Fibroblast of mammary gland (primary cell): Measurements from ENCODE around the gene PSMC3.
A peak's percentile ranks its signal among the peaks of the same experiment; 100 is the strongest.

ENCODE experiments used
- DNase-seq: peaks from one replicate; pipeline ENCODE4 v3.0.0-alpha.2; 2010; ENCODE audit warnings: low read depth
- H3K4me3 ChIP-seq: 2 replicates; pipeline ENCODE4 v1.5.1; 2011; ENCODE audit warnings: low read depth, mild to moderate bottlenecking, low read length, moderate library complexity; ENCODE audit not compliant: control insufficient read depth
- CTCF ChIP-seq: conservative IDR thresholded peaks from 2 replicates; pipeline ENCODE4 v1.5.1; 2011; ENCODE audit warnings: low read depth, low read length, inconsistent platforms; ENCODE audit not compliant: control insufficient read depth, insufficient read depth

The PSMC3 gene

GRCh38 chr11:47415091-47415854 lies 11.0 kb downstream of the PSMC3 start:
- DNase-seq = no peak
- H3K4me3 ChIP-seq = no peak overlapping the region
- no peak for TF ChIP-seq CTCF

DNA sequence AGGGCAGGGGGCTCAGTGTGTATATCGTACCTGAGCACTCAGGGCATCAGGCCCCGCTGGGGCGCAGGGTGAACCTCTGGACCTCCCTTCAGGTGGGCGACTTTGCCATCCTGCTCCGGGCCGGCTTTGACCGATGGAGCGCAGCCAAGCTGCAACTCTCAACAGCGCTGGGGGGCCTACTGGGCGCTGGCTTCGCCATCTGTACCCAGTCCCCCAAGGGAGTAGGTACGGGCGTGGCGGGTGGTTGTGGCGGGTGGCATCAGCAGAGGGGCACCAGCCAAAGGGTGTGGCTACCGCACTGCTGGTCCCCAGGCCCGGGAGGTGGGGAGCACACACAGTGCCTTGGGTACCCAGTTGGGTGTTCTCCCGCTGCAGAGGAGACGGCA lies 11.6 kb downstream of the PSMC3 start:
- no peak for TF ChIP-seq CTCF
- DNase-seq = no peak
- H3K4me3 ChIP-seq = no peak overlapping the region

- peak; percentile 97 for DNase-seq
- TF ChIP-seq CTCF = no peak
- H3K4me3 ChIP-seq = no peak overlapping the region
Observed at GRCh38 chr11:47413908-47414684, 12.1 kb downstream of the PSMC3 start.

GRCh38 chr11:47413351-47413750 lies 12.9 kb downstream of the PSMC3 start:
- no peak for TF ChIP-seq CTCF
- no peak overlapping the region for H3K4me3 ChIP-seq
- DNase-seq = no peak

DNA sequence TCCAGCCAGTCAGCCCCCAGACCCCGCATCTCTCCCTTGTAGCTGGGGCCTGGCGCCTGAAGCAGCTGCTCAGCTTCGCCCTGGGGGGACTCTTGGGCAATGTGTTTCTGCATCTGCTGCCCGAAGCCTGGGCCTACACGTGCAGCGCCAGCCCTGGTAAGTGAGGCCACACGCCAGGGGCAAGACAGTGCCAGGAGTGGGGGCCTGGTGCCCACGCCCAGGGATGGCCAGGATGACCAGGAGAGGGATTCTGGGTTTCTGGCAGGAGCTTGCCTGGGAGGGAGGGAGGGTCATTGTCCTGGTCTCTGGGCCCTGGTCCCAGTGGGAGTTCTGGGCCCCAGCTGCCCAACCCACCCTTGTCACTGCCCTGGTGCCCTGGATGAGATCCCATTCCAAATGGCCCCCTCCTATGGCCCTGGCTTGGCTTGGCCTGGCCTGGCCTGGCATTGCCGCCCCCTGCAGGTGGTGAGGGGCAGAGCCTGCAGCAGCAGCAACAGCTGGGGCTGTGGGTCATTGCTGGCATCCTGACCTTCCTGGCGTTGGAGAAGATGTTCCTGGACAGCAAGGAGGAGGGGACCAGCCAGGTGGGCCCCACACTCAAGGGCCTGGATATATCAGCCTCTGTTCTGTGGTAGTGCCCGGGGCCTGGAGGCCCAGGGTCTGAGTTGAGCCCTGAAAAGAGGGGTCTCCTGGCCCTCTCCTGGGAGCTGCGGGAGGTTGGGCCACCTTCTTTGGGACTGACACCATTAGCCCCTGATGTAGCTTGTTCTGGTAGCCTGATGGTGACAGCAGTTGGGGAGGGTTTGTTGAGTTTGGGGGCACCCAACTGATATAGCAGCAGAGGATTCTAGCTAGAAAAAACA lies 14.1 kb downstream of the PSMC3 start:
- peak; percentile 77 for TF ChIP-seq CTCF
- peak; percentile 51 for DNase-seq
- H3K4me3 ChIP-seq = no peak overlapping the region
